Muscle of back (tissue), 11 donors: ENCODE results near the gene KCNMA1. TPM values are rescaled to one million over a fixed set of nuclear protein-coding genes. Genes with fewer than 3 reads are reported as not detected.

Experiments
- DNase-seq, 3 donors: peaks; one replicate each; pipeline versions ENCODE4 v3.0.0 to v3.0.0-alpha.2; 2013
- polyA plus RNA-seq, 10 donors: library from polyadenylated mRNA; unstranded; fragments of 120-200 nt; gene quantifications; one replicate each; pipeline ENCODE4 v1.2.1, GENCODE V29; 2013; ENCODE audit not compliant: insufficient read length in 10 of 10

Gene KCNMA1
- polyA plus RNA-seq, 10 donors: 13.8 to 20.5 (median 16.2) TPM

DNA sequence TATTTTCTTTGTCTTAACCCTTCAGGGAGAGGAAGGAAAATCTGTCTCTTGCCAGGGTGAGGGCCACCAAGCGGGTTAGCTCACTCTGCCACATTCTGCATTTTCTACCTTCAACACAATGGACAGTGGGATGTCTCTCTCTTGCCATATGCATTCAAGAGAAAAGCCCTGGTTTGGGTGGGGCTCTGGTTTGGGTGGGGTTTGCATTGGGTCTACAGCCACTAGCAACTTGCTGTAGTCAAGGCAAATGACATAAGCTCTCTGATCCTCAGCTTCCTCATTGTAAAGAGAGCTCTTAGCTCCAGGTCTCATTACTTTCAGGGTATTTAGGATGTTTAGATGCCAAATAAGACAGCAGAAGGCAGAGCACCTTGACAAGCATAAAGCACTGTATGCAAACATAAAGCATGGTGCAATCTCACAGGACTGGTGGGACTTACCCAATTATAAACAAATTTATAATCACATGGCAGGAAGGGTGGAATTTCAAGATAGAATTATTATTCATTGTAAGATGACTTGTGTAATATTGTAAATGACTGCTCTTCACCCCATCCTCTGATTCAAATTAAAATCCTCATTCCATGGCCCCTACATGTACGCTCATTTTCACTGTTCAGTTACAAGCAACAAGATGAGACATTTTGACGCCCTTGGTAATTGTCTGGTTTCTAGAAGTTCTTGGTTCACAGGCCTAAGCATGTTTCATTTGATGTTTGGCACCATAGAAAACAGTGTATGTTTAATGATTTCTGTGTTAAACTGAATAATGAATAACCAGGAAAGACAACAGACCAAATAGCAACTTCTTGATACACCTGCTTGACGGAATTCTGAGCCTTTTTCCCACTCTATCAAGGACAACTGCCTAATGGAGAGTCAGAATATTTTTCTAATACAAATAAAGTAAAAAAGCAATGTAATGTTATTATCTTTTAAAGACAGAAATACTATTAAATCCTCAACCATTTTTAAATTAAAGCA is 258.9 kb downstream of the KCNMA1 start:
- no peak for DNase-seq

GRCh38 chr10:77377678-77378352 is 259.8 kb downstream of the KCNMA1 start:
- DNase-seq: no peak

DNA sequence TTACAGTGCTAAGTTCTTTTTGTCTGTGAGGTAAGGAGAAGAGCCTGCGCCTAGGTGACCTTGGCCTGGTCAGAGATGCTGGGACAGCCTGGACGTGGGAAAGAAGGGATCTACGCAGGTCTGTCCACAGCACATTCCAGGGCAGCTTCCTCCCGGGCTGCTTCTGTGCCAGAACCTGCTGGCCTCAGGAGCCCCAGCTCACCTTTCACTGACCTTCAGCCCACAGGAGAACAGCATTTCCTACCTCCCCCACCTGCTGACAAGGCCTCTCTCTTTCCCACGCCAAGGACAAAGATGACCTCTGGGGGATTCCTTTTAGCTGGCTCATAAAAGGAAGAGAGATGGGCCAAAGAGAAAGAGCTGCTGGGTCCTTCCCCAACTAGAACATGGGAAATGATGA is 260.6 kb downstream of the KCNMA1 start:
- no peak for DNase-seq

GRCh38 chr10:77374189-77374656 is 263.4 kb downstream of the KCNMA1 start:
- DNase-seq: no peak

GRCh38 chr10:77371848-77372799 is 265.5 kb downstream of the KCNMA1 start:
- DNase-seq: no peak

DNA sequence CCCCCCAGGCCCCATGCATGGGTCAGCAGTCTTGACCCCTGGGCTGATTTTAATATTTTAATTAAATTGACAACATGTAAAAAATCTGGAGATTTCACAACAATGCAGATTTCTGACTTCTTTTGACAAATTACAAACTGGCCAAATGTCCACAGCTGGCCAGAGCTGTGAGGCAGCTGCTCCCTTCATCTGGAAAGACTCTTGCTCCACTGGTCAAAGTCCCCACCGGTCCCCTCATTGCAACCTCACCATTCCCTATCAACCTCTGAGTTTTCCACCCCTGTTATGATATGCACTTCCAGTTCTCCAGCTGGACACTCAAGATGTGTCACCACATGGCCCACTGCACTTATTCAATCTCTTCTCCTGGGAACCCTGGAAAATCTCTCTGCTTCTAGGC is 266.2 kb downstream of the KCNMA1 start:
- DNase-seq: no peak

DNA sequence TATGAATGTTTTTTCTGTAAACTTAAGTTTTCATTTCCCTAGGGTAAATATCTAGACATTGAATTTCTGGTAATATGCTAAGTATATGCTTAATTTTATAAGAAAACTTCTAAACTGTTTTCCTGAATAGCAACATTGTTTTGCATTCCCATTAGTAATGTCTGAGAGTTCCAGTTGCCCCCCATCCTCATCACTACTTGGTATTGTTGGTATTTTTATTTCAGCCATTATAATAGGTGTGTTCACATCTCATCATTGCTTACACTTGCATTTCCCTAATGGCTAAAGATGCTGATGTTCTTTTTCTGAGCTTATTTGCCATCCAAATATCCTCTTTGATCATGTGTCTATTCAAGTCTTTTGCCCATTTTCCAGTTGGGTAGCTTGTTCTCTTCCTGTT is 269.6 kb downstream of the KCNMA1 start:
- no peak for DNase-seq

DNA sequence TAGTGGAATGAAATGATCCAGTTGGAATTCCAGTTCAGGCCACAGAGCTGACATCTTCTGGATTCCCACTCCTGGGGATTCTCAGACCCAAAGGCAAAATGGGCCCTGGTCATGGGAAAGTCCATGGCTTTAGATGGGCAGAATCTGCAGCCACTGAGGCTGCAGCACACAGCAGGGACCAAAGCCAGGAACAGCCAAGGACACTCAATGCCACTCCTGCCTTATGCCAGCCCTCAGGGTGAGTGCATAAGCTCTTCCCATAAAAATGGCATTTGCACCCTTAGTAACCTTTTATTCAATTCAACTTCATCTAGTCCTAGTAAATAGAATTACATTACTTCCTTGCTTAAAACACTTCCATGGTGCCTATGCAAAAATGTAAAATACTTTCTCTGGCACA is 274.4 kb downstream of the KCNMA1 start:
- no peak for DNase-seq

- no peak for DNase-seq
Observed at GRCh38 chr10:77361831-77362230, 275.8 kb downstream of the KCNMA1 start.

DNA sequence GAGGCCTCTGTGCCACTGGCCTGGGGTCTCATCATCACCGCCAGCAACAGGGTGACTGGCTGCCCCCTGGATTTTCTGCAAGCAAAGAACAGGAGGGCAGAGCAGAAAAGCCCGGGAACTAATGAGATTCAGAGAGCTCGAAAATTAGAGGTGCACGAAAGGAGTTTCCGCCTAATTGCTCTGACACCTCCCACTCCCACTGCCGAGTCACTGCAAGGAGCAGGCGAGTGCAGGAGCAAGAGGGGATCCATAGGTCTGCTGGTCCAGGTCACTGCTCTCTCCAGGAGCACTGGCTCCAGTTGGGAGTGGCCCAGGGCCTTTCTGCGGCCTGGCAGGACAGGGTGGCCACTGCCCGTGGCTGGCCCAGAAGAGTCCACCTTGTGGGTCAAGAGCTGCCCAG is 276.2 kb downstream of the KCNMA1 start:
- no peak for DNase-seq

- no peak for DNase-seq
Observed at GRCh38 chr10:77360835-77361234, 276.8 kb downstream of the KCNMA1 start.

GRCh38 chr10:77359950-77360520 is 277.6 kb downstream of the KCNMA1 start:
- no peak for DNase-seq

DNA sequence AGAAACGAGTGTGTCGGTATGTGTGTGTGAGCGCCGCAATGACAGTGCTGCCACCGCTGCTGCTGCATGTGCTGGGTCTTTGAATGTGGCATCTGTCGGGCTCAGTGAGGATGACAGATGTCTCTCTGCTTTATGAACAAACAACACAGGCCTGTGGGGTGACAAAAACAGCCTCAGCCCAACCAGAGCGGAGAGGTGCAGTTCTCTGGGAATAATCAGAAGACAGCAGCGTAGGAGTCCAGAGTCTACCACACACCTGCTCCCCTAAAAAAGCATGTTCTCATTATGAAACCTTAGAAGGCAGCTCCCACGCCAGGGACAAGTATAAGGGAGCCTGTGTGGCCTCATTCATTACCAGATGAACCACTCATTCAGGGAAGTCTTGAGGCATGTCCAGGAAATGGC is 278.3 kb downstream of the KCNMA1 start:
- no peak for DNase-seq

- DNase-seq: no peak
Observed at GRCh38 chr10:77358656-77359055, 279.0 kb downstream of the KCNMA1 start.

DNA sequence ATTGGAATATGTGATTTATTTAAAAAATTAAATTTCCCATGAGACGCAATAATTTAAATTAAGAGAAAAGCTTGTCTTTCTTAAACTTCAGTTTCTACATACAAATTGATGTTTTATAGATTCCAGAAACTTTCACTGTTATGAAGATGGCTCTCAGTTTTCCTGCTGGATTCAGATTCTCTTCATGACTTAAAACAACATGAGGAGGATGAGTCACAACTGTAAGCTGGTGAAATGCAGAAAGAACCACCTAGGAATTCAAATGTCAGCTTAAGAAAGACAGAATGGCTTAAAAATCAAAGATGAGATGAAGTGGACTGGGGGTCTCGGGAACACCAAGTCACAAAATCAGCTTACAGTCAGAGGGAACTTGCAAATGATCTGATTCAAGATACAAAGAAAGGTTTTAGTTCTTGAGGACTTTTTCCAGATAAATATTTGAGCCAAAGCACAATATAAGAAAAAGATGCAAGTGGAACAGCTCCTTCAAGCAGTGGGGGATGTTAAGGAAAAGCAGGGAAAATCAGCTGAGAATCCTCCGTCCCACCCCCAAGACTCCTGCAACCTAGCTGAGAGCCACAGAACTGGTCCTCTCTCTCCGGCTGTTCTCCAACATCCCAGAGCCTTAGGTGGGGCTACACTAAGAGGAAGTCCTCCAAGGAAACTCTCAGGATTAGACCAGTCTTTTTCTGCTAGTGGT is 279.8 kb downstream of the KCNMA1 start:
- peak in 1 of 3 donors; percentile 38 for DNase-seq

DNA sequence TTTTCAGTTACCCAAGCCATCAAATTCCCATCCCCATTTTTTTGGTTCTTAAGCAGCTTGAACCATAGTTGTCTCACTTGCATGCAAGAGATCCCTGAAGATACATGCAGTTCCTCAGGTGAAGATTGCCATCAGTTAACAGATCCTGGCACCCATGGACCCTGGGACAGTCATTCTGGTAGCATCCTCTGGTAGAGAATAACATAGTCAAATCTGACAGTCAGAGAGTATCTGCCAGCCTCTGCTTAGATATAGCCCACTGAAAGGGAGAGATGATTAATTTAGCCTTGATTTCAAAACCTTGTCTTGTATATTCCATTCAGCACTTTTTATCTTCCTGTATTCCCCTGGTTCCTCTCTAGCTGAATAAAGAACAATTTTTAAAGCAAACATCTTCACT is 280.4 kb downstream of the KCNMA1 start:
- DNase-seq: no peak

- peak in 1 of 3 donors; percentile 80 for DNase-seq
Observed at GRCh38 chr10:77355844-77356243, 281.8 kb downstream of the KCNMA1 start.

DNA sequence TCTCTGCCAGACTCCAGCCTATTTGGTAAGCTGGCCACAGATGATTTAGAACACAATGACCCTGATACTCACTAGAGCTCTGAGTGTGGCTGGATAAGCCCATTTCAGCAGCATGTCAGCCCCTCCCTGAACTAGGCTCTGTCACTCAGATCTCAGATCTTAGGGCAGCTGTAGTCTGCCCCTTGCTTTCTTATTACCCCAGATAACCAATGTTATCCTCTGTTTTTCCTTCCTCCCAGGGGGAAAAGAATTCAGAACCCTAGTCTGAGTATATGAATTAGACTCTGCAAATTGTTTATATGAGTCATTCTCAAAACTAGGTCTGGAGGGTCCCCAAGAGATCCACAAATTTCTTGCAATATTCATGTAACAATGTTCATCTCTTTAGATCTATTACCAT is 286.2 kb downstream of the KCNMA1 start:
- peak in 1 of 3 donors; percentile 68 for DNase-seq

DNA sequence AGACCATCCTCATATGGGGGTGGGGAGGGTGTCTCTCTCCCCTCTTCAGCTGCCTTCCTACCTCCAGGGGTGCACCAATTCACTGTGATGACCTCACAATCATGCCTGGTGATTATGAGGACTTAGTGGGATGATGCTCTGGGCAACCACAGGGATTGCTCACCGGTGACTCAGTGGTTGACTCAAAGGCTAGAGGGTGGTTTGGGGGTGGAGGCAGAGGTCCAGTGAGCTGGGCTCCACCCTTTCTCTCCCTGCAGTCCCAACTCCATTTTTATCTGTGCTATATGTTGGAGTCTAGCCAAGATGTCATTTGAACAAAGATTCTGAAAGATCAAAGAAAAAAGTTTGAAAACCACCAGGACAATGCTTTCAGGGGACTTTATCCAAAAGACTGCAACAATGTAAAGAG is 286.9 kb downstream of the KCNMA1 start:
- peak in 1 of 3 donors; percentile 98 for DNase-seq

DNA sequence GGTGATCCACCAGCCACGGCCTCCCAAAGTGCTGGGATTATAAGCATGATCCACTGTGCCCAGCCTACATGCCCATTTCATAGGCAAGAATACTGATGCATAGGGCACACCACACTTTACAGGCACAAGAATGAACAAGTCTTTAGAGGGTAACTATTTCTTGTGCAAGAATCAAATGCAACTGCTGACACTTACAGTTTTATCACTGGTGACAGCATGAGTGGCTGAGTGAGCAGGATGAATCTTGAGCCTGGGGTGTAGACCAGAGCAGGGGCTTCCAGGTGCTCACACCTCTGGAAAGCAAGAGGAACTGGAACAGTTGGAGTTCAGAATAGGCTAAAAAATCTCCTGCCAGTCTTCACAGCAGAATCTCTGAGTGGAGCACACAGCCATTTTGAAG is 287.5 kb downstream of the KCNMA1 start:
- no peak for DNase-seq

GRCh38 chr10:77349226-77349625 is 288.4 kb downstream of the KCNMA1 start:
- DNase-seq: no peak
